ENCODE measurements around the gene KRT13.
A peak's percentile ranks its signal among the peaks of the same experiment; 100 is the strongest.
"Not testable (repeated sequence)": the region's sequence is repeated elsewhere in the genome, so short reads cannot be mapped to it uniquely, and the experiment has no call there.

The KRT13 gene

DNA sequence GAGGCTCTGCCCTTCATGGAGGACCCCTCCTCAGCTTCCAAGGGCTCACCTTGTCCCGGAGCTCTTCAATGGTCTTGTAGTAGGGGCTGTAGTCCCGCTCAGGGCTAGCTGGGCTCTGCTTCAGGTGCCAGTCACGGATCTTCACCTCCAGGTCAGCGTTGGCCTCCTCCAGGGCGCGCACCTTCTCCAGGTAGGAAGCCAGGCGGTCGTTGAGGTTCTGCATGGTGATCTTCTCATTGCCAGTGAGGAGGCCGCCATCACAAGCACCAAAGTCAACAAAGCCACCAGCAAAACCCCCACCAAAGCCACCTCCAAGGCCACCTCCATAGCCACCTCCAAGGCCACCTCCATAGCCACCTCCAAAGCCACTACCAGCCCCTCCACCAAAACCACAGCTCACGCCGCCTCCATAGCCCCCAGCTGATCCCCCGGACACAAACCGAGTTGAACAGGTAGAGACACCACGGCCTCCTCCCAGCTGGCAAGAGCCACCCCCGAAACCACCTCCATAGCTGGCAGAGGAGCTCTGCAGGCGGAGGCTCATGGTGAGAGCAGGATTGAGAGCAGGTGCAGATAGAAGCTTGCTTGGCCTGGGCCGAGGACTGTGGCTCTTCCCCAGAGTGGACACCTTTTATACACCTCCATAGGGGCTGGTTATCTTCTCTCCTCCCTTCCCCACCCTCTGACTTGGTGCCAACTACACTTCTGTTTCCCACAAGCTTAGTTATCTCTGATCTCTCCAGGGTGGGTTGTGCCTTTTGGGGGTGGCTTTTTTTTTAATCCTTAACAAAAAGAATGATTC lies at the start of gene KRT13:
Gene KRT13 (minus strand): TSS at position 606 of the 802 bp plus-strand sequence. CDS start 62 bp downstream, at position 544.
- DNase-seq (ENCODE audit: low read depth) = no peak

DNA sequence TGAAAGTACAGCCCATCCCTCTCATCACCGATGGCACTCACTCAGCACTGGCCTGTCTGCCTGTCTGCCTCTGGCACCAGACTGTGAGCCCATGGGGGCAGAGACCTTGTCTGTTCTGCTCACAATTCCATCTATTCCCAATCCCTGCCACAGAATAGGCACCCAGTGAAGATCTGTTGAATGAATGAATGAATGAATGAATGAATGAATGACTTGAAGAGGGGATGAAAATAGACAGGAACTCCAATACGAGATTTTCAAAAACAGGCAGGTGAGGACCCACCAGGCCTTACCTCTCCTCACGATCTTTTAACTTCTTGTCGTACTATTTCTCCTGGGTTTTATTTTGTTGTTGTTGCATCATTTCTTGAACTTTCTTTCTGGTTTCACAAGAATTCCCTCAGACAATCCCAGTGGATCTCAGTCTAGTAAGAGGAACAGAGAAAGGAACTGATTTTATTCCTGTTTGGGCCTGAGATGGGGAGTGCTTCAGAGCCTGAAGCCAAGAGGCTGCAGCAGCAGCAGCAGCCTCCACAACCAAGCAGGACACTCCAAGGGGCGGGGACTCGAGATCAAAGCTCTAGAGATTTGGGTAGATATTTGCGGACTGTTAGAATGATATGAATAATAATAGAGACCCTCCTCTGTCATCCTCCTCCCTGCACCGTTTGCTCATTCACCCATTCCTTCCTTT lies 48.7 kb upstream of the KRT13 start:
- no peak for DNase-seq (ENCODE audit: low read depth)

DNA sequence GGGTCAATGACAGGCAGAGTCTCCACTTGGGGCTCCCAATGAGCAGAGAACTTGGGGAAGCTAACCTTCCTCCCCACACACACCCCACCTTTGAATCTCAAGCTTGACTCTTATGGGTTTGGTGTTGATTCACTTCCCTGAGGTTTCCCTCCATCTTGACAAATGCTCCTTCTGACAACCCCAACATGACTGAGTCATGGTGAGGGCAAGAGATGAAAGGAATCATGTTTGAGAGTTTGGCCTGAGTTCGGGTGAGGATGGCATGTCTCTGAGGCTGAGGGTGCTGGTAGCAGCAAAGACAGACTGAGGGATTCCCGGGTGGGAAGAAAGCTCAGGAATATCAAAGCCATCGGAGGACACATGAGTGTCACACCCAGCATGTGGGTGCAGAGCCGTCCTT lies 47.8 kb upstream of the KRT13 start:
- DNase-seq (ENCODE audit: low read depth) = no peak

DNA sequence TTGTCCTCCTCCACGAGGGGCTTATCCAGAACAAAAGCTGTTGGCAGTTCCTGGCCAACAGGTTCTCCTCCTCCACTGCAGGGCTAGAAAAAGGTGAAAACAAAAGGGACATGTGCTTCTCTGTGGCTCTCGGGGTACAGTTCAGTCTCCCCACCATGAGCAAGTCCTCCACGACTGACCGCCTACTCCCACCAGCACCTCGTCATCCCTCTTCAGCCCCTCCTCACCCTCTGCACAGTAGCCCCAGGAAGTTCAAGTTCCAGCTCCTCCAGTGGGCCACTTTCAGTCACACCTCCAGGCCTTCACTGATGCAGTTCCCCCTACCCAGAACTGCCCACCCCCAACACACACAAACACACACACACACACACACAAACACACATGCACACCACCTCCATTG lies 47.0 kb upstream of the KRT13 start:
- DNase-seq (ENCODE audit: low read depth) = no peak

DNA sequence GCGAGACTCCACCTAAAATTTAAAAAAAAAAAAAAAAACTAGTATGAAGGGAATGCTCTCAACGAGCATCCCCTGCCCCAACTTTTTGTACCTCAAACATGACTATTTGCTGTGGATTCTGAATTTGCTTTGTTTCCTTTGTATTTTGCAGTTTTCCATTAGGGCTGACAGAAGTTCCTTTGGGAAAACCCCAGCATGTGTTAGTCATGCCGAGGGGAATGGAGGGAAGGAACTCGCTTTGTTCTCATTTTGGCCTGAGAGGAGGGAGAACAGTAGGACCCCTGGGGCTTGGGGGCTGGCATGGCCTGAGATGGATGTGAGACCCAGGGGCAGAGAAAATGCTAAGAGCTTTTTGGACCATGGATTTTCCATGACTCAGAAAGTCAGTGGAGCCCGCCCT lies 46.0 kb upstream of the KRT13 start:
- DNase-seq (ENCODE audit: low read depth) = no peak

DNA sequence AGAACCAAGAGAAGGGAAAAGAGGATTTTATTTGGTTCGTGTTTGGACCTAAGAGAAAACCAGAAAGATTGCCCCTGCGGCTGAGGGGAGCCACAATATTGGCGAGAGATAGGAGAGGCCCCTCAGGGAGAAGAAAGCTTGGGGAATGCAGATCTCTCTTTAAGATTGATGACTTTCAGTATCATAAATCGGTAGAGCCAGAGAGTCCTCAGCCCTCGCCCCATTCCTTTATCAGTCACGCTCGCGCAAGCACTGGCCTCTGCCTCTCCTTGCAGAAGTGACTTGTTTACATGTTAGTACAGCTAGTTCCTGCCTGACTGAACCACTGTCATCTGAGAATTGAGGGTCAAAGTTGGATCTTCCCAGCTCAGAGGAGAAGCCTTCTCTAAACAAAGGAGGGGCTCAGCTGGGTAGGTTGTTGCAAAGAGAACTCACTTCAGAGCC lies 44.2 kb upstream of the KRT13 start:
- DNase-seq (ENCODE audit: low read depth) = no peak

DNA sequence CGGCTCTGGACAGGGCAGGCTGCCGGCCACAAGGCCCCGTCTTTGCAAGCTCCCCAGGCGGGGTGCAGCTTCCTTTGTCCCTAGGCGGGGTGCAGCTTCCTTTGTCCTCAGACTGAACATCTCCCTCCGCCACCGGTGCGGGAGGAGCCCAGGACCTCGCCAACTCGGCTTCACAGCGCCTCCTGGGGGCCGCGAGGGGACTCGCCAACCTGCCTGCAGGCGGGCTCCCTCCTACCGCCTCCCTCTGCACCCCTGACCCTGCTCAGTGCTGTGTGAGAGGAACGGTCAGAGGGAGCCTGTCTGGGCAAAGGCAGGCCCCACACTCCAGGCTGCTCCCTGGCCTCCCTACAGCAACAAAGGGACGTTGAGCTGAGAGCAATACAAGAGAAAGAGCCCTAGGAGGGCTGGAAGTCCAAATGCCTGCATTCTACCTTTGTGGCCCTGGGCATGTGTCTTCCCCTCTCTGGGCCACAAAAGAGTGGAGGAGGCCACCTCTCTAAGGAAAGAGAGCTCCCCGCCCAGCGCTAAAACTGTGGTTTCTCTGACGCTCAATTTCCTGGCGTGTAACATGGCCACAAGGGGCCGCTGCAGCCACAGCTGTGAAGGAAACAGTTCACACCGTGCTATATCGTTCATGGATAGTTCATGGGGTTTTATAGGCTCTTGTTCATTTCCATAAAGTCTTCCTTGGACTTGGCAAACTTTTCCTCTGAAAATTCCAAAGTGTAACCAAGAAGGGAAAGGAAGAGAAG lies 43.6 kb upstream of the KRT13 start:
- peak; percentile 52 for DNase-seq (ENCODE audit: low read depth)

DNA sequence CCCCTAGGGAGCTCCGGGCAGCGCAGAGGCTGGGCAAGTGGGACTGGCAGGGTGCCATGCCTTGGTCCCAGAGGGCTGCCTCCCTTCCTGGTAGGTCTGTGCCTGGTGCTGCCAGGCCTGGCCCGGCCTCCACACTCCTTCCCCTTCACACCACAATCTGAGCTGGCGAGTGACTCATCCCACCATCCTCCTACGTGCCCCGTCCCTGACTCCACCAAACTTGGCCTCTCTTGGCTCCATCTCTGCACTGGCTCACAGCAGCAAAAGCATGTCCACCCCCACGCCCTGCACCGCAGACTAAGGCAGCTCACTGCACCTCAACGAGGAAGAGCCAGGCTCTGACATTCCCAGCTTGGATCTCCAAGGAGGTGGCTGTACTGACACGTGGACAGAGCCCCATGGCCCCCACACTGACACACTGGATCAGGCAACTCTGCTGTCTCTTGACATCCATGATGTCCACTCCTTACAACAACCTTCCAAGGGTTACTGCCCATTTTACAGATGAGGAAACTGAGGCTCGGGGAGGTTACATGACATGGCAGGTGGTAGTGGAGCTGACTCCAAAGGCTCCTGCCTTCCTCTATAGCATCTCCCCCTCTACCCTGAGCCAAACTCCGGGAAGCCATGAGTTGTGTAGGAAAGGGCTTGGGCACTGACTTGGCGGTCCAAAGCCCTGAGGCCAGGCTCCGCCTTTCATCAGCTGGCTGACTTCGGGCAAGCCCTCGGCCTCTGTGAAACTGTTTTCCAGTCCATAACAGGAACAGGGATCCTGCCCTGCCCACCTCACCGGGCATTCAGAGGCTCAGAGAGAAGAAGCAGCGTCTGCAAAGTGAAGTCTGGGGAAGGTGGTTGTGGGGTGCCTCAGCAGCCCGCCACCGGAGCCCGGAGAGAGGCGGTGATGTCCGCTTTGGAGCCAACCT lies 42.8 kb upstream of the KRT13 start:
- DNase-seq (ENCODE audit: low read depth) = peak; percentile 95

DNA sequence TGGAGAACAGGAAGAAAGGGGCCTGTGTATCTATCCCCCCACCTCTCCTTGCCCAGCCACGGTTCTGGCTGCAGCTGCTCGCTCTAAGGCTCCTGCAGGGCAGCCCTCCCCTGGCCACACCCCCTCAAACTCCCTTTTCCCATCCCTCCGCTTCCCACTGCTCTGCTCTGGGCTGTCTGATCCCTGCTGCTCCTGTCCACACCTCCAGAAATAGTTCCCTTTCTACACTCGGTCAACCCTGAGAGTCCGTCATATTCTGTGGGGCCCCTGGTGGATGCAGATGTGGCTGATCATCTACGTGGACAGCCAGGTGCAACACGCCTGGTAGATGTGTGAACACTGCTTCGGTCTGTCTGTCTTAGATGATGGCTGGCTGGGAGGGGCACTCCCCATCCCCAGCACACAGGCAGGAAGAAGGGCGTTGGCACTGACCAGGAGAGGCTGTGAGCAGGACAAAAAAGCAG lies 42.0 kb upstream of the KRT13 start:
- no peak for DNase-seq (ENCODE audit: low read depth)

DNA sequence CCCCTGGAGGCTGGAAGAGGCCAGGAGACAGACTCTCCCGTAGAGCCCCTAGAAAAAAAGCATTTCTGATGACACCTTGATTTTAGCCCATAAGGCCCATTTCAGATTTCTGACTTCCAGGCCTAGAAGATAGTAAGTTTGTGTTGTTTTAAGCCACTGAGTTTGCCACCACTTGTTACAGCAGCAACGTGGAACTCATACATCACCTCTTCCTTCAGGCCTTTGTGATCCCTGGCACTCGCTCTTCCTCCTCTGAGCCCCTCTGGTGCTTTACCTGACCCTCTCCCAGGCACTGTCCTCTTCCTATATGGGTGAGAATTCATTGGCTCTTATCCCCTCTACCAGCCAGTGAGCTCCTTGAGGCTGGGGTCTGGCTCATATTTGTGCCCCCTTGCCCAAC lies 41.4 kb upstream of the KRT13 start:
- DNase-seq (ENCODE audit: low read depth) = no peak

DNA sequence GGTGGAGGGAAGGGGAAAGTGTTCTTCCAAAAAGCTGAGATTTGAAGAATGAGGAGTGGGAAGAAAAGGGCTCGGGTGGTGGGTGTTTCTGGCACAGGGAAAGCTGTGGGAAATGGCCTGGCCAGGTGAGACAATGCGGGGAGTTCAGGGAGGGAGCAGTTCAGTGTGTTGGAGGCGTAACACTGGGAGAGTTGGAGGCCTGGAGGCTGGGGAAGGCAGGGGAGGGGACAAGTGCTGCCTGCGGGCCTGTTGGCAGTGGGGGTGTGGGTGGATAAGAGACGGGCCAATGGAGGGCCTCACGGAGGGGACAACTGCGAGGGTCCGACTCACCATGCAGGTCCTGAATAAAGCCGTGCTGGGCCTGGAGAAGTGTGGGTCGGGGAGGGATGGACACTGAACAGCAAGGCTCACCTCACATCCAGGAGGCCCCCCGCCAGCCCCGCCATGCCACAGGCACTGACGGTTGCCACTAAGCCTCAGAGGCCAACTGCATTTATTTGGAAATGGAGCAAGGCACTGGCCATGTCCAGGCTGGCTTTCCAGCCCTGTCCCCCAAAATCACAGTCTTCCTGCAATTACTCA lies 40.5 kb upstream of the KRT13 start:
- DNase-seq (ENCODE audit: low read depth) = no peak

DNA sequence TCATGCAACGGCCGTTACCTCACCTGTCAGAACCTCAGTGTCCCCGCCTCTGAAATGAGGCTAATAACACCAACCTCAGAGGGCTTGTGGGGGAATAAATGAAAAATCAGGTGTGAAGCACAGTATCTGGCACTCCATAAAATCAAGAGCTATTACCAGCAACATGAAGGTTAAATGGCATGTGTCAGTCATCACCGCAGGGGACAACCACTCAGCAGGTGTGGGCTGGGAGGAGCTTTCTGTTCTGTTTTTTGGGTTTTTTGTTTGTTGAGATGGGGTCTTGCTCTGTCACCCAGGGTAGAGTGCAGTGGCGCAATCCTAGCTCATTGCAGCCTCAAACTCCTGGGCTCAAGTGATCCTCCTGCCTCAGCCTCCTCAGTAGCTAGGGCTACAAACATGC lies 39.5 kb upstream of the KRT13 start:
- no peak for DNase-seq (ENCODE audit: low read depth)

DNA sequence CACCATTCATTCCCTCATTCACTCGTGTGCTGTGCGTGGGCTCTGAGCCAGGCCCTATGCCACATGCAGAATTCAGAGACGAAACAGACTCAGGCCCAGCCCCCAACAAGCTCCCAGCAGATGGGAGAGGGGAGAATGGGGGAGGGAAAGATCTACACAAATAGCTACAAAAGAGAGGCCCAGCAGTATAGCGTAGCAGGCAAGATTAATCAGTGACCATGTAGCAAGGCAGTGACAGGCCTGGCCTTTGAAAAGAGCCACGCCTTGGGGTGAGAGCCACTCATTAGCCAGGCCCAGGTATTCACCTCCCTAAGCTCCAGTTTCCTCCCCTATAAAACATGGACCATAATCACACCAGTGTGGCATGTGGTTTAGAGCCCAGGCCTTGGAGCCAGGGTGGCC lies 39.1 kb upstream of the KRT13 start:
- no peak for DNase-seq (ENCODE audit: low read depth)

DNA sequence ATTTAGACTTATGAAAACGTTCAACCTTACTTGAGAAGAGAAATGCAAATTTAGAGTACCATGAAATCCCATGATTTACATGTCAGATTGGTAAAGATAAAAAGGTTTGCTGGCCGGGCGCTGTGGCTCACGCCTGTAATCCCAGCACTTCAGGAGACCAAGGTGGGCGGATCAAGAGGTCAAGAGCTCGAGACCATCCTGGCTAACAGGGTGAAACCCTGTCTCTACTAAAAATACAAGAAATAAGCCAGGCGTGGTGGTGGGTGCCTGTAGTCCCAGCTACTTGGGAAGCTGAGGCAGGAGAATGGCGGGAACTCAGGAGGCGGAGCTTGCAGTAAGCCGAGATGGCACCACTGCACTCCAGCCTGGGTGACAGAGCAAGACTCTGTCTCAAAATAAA lies 37.4 kb upstream of the KRT13 start:
- DNase-seq (ENCODE audit: low read depth) = not testable (repeated sequence)

DNA sequence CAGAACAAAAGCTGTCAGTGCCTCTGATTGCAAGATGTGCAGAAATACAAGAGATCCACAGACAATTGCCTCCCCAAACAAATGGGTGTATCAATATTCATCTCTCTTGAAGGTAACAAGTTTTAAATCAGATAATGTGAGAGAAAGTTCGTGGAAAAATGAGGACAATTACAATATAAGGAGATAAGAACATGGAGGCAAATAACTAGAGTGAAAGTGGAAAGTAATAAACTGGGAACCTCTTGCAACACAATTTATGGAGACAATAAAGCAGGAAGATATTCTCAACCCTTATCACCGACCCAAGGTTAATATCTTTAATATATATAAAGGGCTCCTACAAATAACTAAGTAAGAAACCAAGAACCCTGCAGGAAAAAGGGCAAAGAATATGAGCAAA lies 36.9 kb upstream of the KRT13 start:
- DNase-seq (ENCODE audit: low read depth) = no peak

DNA sequence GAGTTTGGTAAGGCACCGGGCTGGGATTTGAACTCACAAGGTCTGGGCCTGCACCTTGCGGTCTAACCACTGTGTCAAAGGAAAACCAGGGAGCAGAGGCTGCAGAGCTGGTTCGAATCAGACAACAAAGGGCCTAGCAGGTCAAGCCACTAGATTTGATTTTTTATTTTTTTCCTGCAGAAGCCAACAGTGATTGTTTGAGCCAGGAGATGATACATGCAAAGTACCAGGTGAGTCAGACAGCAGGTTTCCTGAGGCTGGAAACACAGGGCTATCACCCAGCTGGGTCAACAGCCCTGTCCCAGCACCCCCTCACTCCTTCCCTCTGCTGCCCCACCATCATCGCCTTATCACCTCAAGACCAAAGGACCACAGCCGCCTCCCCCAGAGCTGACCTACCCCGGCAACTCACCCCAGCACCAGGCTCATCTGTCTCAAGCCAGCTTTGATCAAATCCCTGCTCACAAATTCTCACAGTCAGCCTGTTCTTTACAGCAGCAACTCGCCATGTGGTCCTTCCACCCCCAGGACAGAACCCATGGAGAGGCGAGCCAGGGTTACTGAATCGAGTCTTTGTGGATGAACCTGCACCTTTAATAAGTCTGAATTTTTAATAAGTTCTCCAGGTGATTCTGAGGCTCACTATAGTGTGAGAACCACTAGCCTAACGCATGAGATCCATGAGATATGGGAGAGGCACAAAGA lies 35.7 kb upstream of the KRT13 start:
- no peak for DNase-seq (ENCODE audit: low read depth)

DNA sequence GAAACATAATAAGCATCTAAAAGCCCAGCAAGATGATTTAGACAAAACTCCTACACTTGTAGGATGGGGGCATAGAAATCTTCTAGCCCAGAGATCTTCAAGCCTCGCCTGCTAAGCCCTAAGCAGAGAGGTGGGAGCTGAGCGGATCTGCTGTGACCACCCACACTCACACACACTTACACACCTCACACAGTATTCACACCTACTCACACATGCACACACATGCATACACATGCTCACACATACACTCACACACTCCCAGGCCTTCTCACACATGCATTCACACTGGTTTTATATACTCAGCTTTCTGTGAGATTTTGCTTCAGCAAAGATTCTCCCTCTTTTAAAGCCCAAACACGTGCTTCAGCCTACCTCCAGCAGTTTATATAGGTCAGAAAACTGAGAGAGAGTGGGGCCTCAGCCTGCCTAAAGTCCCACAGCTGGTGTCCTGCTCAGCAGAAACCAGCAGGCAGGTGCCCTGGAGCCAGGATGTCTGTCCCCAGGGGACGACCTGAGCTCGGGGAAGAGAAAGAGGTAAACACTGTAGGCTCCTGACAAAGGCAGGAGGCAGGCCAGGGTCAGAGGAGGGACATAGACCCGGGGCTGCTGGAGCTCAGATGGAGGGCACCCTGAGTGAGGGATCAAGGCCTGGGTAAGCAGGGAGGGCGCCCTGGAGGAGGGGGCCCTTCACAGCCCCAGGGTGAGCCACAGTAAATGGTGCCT lies 34.7 kb upstream of the KRT13 start:
- no peak for DNase-seq (ENCODE audit: low read depth)

DNA sequence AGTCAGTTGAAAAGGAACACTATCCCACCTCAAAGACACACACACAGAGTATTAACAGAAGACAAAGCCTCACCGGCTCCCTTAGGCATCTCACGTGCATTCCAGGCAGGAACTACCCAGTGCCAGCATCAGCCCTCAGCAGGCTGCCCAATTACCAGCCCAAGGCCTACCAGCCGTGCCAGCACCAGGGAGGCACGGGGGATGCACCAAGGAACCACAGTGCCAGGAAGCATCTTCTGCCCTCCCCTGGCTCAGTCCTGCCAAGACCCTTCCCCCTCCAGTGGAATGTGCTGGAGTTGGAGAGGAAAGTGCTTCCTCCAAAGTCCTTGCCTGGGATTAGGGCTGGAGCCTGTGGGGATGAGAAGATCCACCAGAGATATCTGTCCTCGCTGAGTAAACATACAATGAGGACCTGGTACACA lies 33.7 kb upstream of the KRT13 start:
- no peak for DNase-seq (ENCODE audit: low read depth)

DNA sequence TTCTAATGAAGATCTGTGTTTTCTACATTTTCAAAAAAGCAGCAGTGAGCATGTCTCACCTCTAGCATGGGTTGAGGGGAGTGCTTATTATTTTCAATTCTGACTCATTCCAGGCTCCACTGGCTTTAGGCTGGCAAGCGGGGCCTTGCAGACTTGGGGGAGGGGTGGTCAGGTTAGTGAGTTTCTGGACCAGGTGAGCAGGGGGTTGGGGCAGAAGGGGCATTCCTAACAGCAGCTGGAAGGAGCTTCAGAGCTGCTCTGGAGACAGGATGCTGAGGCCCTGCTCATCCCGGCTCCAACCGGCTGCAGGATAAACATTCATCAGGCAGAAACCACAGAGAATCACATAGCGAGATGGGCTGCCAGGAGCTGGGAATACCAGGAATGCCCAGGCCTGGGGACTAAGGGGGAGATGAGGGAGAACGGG lies 33.2 kb upstream of the KRT13 start:
- no peak for DNase-seq (ENCODE audit: low read depth)

DNA sequence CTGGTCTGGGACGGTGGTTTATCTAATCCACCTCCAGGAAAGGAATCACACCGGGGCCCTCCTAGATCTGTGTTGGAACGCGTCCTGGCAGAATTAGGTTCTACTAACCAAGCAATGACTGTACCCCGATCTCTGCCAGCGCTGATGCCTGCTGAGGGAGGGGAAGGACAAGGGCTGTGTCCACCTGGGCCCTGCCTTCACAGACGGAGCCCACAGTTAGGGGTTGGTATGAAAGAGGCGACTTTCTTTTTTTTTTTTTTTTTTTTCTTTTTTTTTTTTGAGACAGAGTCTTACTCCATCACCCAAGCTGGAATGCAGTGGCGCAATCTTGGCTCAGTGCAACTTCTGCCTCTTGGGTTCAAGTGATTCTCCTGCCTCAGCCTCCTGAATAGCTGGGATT lies 32.6 kb upstream of the KRT13 start:
- no peak for DNase-seq (ENCODE audit: low read depth)
